GM12892 (cell line): Measurements from ENCODE around the gene RPS6KB2.

ENCODE experiments used
- POLR2A ChIP-seq: IDR thresholded peaks from 2 replicates; pipeline ENCODE4 v1.6.1; 2011; ENCODE audit warnings: low read depth, low read length, control low read depth
- POLR2AphosphoS5 ChIP-seq: IDR thresholded peaks from 2 replicates; pipeline ENCODE4 v1.6.1; 2011; ENCODE audit warnings: low read depth, low read length, control low read depth

DNA sequence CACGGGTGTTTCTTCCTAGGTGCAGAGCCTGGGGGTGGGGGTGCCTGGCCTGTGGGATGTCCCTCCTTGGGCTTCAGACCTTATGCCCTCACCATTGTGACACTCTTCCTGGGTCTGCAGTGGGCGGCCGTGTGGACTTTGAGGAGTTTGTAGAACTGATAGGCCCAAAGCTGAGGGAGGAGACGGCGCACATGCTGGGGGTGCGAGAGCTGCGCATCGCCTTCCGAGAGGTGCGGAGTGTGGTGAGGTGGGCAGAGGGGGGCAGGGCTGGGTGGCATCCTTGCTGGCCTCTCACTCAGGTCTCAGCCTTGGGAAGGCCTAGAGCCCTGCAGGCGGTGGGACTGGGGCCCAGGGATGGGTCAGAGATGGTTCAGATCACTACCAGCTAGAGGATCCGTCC lies 29.2 kb downstream of the RPS6KB2 start:
- TF ChIP-seq POLR2A, result no peak
- no peak for TF ChIP-seq POLR2AphosphoS5
